Measurements from ENCODE around the gene AMOT.

The AMOT gene

GRCh38 chrX:112731793-112732192, 108.8 kb downstream of the AMOT start:
- DNase-seq = no peak
